GM12878 (cell line): ENCODE measurements around the gene ALDH6A1. TPM values are rescaled to one million over a fixed set of nuclear protein-coding genes. Genes with fewer than 3 reads are reported as not detected.

ENCODE experiments used
- ATAC-seq: fragments of 200-7000 bp; cut with Tn5 transposase; 3 replicates; pipeline ENCODE4 v1.9.1; 2020; ENCODE audit warnings: mild to moderate bottlenecking, moderate library complexity
- BruUV-seq: library from RNA; stranded (reverse); fragments of 400-500 nt; replicated peaks from 2 replicates; lab custom pipeline; 2021; lab: Mats Ljungman, UMichigan
- CTCF ChIA-PET: fragments of 300-600 bp; sonication (Branson Sonifier 250); formaldehyde crosslinking; extraction: SDS; loops from one replicate; lab custom pipeline; 2021; ENCODE audit warnings: inconsistent platforms; lab: Yijun Ruan, JAX
- POLR2A ChIA-PET: fragments of 350-600 bp; formaldehyde crosslinking; extraction: SDS; loops from one replicate; lab custom pipeline; 2021; ENCODE audit warnings: inconsistent platforms; lab: Charles Lee
- RAD21 ChIA-PET: fragments of 300-600 bp; sonication (Branson Sonifier 250); formaldehyde crosslinking; loops from one replicate; lab custom pipeline; 2023; ENCODE audit warnings: antibody characterized with exemption; ENCODE audit not compliant: unreplicated experiment; lab: Charles Lee
- SMC1A ChIA-PET: fragments of 300-600 bp; sonication (Branson Sonifier 250); formaldehyde crosslinking; loops from one replicate; lab custom pipeline; 2023; ENCODE audit not compliant: unreplicated experiment, uncharacterized antibody; lab: Charles Lee
- DNase-seq: peaks from one replicate; pipeline ENCODE4 v3.0.0-alpha.2; 2011; ENCODE audit warnings: low read depth, low spot score
- FAIRE-seq: peaks from 3 replicates; lab custom pipeline; 2011; peaks lifted over from hg19 to GRCh38; lab: Jason Lieb, UNC
- H2AFZ ChIP-seq: 2 replicates; pipeline ENCODE4 v1.6.0; 2011; ENCODE audit warnings: low read depth, low read length, control low read depth; ENCODE audit not compliant: control insufficient read depth
- H3K27ac ChIP-seq: 2 replicates; pipeline ENCODE4 v1.5.1; 2011; ENCODE audit warnings: control low read depth; ENCODE audit not compliant: control insufficient read depth, insufficient read depth
- H3K27me3 ChIP-seq, 2 experiments: replicated peaks in 1 of 2; 2 replicates each; pipeline versions ENCODE4 v1.6.0 to v1.6.1; 2011; ENCODE audit warnings: low read length in 1 of 2; ENCODE audit not compliant: control insufficient read depth in 2 of 2, insufficient read depth in 2 of 2
- H3K36me3 ChIP-seq, 2 experiments: 2 replicates each; pipeline ENCODE4 v1.5.1; 2011; ENCODE audit warnings: low read length in 1 of 2; ENCODE audit not compliant: control insufficient read depth in 2 of 2, insufficient read depth in 2 of 2
- H3K4me1 ChIP-seq: 2 replicates; pipeline ENCODE4 v1.6.1; 2011; ENCODE audit warnings: mild to moderate bottlenecking, low read length, moderate library complexity, mixed read lengths; ENCODE audit not compliant: control insufficient read depth, insufficient read depth
- H3K4me2 ChIP-seq: 2 replicates; pipeline ENCODE4 v1.6.0; 2011; ENCODE audit warnings: control low read depth; ENCODE audit not compliant: control insufficient read depth, insufficient read depth
- H3K4me3 ChIP-seq: fragments of 200-600 bp; sonication (generic); 2 replicates; pipeline ENCODE4 v1.5.1; 2016
- H3K79me2 ChIP-seq: 2 replicates; pipeline ENCODE4 v1.6.0; 2011; ENCODE audit warnings: low read length; ENCODE audit not compliant: control insufficient read depth, insufficient read depth
- H3K9ac ChIP-seq: 2 replicates; pipeline ENCODE4 v1.8.0; 2011; ENCODE audit warnings: low read length, control low read depth, mixed read lengths; ENCODE audit not compliant: control insufficient read depth, insufficient read depth
- H3K9me3 ChIP-seq: replicated peaks from 3 replicates; pipeline ENCODE4 v1.5.1; 2011; ENCODE audit warnings: mild to moderate bottlenecking, low read length; ENCODE audit not compliant: control insufficient read depth, insufficient read depth
- H4K20me1 ChIP-seq: 2 replicates; pipeline ENCODE4 v1.6.0; 2011; ENCODE audit not compliant: control insufficient read depth, insufficient read depth
- CHD2 ChIP-seq: IDR thresholded peaks from 2 replicates; pipeline ENCODE4 v1.6.1; 2011; ENCODE audit warnings: low read depth, low read length, improper control_type of control experiment, borderline replicate concordance
- HCFC1 ChIP-seq: fragments of 150-350 bp; IDR thresholded peaks from 2 replicates; pipeline ENCODE4 v1.6.1; 2014; ENCODE audit warnings: low read length
- IRF4 ChIP-seq: IDR thresholded peaks from 2 replicates; pipeline ENCODE4 v1.6.1; 2011; ENCODE audit warnings: low read depth, low read length
- LARP7 ChIP-seq: fragments of 450-650 bp; IDR thresholded peaks from 2 replicates; pipeline ENCODE4 v1.6.1; 2017; ENCODE audit warnings: mild to moderate bottlenecking
- MLLT1 ChIP-seq: fragments of 450-650 bp; IDR thresholded peaks from 2 replicates; pipeline ENCODE4 v1.6.1; 2016; ENCODE audit warnings: mild to moderate bottlenecking
- RBBP5 ChIP-seq: fragments of 200-600 bp; sonication (generic); conservative IDR thresholded peaks from 2 replicates; pipeline ENCODE4 v1.6.1; 2016
- REST ChIP-seq: IDR thresholded peaks from 2 replicates; pipeline ENCODE4 v1.6.1; 2012; ENCODE audit warnings: mild to moderate bottlenecking, low read depth, low read length
- RUNX3 ChIP-seq: IDR thresholded peaks from 2 replicates; pipeline ENCODE4 v1.6.1; 2012; ENCODE audit warnings: low read length, inconsistent platforms
- WGBS: methylation state at CpG from one replicate; pipeline ENCODE4 v1.1.6; 2016; ENCODE audit warnings: low lambda C conversion rate; ENCODE audit not compliant: insufficient replicate concordance, insufficient coverage; ENCODE audit errors: missing lambda C conversion rate; 5-methylcytosine and 5-hydroxymethylcytosine counted together
- in situ Hi-C: fragments of 300-500 bp; cut with MboI; formaldehyde crosslinking; loops from 9 replicates; pipeline ENCODE4 v1.14.3; 2018; ENCODE audit warnings: mixed read lengths
- intact Hi-C: fragments of 100-400 bp; cut with micrococcal nuclease; formaldehyde crosslinking; loops from one replicate; pipeline ENCODE4 v1.14.2; 2022; ENCODE audit not compliant: unreplicated experiment
- polyA plus RNA-seq, 11 experiments: library from polyadenylated mRNA; depleted of rRNA in 4 of 11; unstranded in 6 of 11; stranded (reverse) in 5 of 11; fragments of >200 nt; fragmentation: Nextera tagmentation in 4 of 11; fragmentation: Illumina TruSeq in 1 of 11; extraction: Ambion mirVana in 4 of 11; extraction: Trizol in 1 of 11; gene quantifications; 1 replicate in 1 of 11; 2 replicates in 10 of 11; pipeline versions ENCODE4 v1.2.1 to v1.2.3, GENCODE V29; 2011 to 2016; ENCODE audit warnings: inconsistent platforms in 2 of 11, missing spikeins in 2 of 11, low read depth in 1 of 11
- total RNA-seq, 4 experiments: library from RNA; depleted of rRNA in 3 of 4; stranded (reverse); fragments of >200 nt in 3 of 4; fragmentation: Illumina TruSeq in 1 of 4; extraction: Trizol in 1 of 4; gene quantifications; 2 replicates each; pipeline versions ENCODE4 v1.2.1 to v1.2.3, GENCODE V29; 2013 to 2021
- TF ChIP-seq, protein P1 (sequence below): IDR thresholded peaks from 2 replicates; pipeline ENCODE4 v1.6.1; 2011; ENCODE audit warnings: low read depth, mild to moderate bottlenecking, low read length, moderate library complexity, borderline replicate concordance; ENCODE audit errors: extremely low read depth

The ALDH6A1 gene
- total and polyA plus RNA-seq, 10 of the 15 experiments (the other 5 are each of a cell fraction or from before 2014, with no cell fraction given), result 6.3 to 23.4 (median 9.8) TPM

- no TSS peak for BruUV-seq
- in situ Hi-C loops, result no loop called here
- POLR2A ChIA-PET, result no interaction called here
Measured at GRCh38 chr14:74018174-74018585, 66.1 kb downstream of the ALDH6A1 start.

DNA sequence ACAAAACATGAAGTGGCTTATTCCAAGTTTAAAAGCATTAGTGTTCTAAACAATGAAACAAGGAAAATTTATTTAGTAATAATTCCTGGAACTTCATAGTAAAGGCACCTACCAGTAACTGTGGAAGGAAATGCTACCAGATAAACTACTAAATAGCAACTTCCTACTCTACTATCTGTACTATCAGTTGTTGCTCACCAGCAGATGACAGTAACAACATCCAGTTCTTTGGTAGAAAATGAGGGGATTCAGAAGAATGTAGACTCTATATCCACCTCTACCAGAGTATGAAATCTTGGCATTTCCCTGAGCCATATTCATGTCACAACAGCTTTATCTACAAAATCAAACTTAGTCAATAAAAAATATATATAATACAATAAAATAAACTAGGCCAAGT lies 68.3 kb downstream of the ALDH6A1 start:
- H3K9ac ChIP-seq, result no peak overlapping the region
- BruUV-seq, result no TSS peak
- H3K9me3 ChIP-seq, result no peaks in the 10 kb centered on the region
- DNase-seq (no peak), FAIRE-seq (no peak), ATAC-seq (no peak)
- POLR2A ChIA-PET, result no interaction called here
- no peak overlapping the region for H3K4me2 ChIP-seq
- SMC1A ChIA-PET, result no interaction called here
- no peak overlapping the region for H2AFZ ChIP-seq
- no peak overlapping the region for H3K4me3 ChIP-seq
- intact Hi-C loops, result no loop called here
- H4K20me1 ChIP-seq, result no peaks in the 10 kb centered on the region
- H3K27ac ChIP-seq, result no peak overlapping the region
- H3K79me2 ChIP-seq, result no peaks in the 10 kb centered on the region; the same call in 1 of the 2 replicates
- H3K36me3 ChIP-seq, result no peaks in the 10 kb centered on the region
- in situ Hi-C loops, result no loop called here
- no peaks in the 10 kb centered on the region for H3K4me1 ChIP-seq
- TF ChIP-seq RBBP5, result no peak
- no peak for TF ChIP-seq LARP7
- TF ChIP-seq, protein P1, sequence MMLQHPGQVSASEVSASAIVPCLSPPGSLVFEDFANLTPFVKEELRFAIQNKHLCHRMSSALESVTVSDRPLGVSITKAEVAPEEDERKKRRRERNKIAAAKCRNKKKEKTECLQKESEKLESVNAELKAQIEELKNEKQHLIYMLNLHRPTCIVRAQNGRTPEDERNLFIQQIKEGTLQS, result no peak
- no peak for TF ChIP-seq IRF4
- no peak for TF ChIP-seq REST
- no peaks in the 10 kb centered on the region for H3K27me3 ChIP-seq
- CTCF ChIA-PET, result interaction anchor here (1.6 kb wide), 1 partner anchor 12 kb away, joined by 4 read pairs; no protein-coding TSS in a partner anchor
- RAD21 ChIA-PET, result no interaction called here

More at GRCh38 chr14:74018174-74018585, 66.1 kb downstream of the ALDH6A1 start:
- under 1% methylated on average over 8 of the region's 8 CpGs for WGBS
- Histone ChIP-seq H3K27ac (peak overlapping the region; percentile 79), H3K4me3 (peak overlapping the region; percentile 93), H3K4me2 (peak overlapping the region; percentile 69), H3K36me3 (no peaks in the 10 kb centered on the region), H3K9ac (peak overlapping the region; percentile 69), H3K4me1 (no peaks in the 10 kb centered on the region), H3K27me3 (no peaks in the 10 kb centered on the region), H2AFZ (peak overlapping the region; percentile 92), H4K20me1 (no peaks in the 10 kb centered on the region), H3K9me3 (no peaks in the 10 kb centered on the region), H3K79me2 (no peaks in the 10 kb centered on the region; the same call in 1 of the 2 replicates)
- intact Hi-C loops, result no loop called here
- RAD21 ChIA-PET, result no interaction called here
- peak; percentile 43 for ATAC-seq
- no peak for DNase-seq
- peak; percentile 35 for FAIRE-seq
- SMC1A ChIA-PET, result no interaction called here
- no peak for TF ChIP-seq CHD2
- TF ChIP-seq MLLT1, result peak; percentile 67; the same call in 1 of the 2 replicates
- peak; percentile 31; the same call in 1 of the 2 replicates for TF ChIP-seq RUNX3
- no peak for TF ChIP-seq HCFC1
- CTCF ChIA-PET, result interaction anchor here (1.0 kb wide), 1 partner anchor 188 kb away, joined by 3 read pairs; no protein-coding TSS in a partner anchor
